Panc1 (cell line): Measurements from ENCODE around the gene CLEC4G.

Source experiments
- POLR2AphosphoS5 ChIP-seq: IDR thresholded peaks from 2 replicates; pipeline ENCODE4 v1.6.1; 2012; ENCODE audit warnings: mild to moderate bottlenecking, low read depth, low read length, moderate library complexity
- SIN3A ChIP-seq: IDR thresholded peaks from 2 replicates; pipeline ENCODE4 v1.6.1; 2012; ENCODE audit warnings: low read depth, mild to moderate bottlenecking, low read length, moderate library complexity, borderline replicate concordance; ENCODE audit not compliant: insufficient read depth
- TCF7L2 ChIP-seq: IDR thresholded peaks from 2 replicates; pipeline ENCODE4 v1.6.1; 2011; ENCODE audit warnings: mild to moderate bottlenecking, low read depth, low read length, inconsistent platforms
- TF ChIP-seq, protein P1 (sequence below): fragments of 450-650 bp; IDR thresholded peaks from 2 replicates; pipeline ENCODE4 v1.5.1; 2017; ENCODE audit warnings: mild to moderate bottlenecking
- TF ChIP-seq, protein P2 (sequence below), 2 experiments: IDR thresholded peaks; 2 replicates each; pipeline ENCODE4 v1.6.1; 2011 to 2012; ENCODE audit warnings: low read depth in 2 of 2, control low read depth in 1 of 2, low read length in 1 of 2, mild to moderate bottlenecking in 1 of 2, moderate library complexity in 1 of 2; ENCODE audit not compliant: insufficient read depth in 1 of 2

DNA sequence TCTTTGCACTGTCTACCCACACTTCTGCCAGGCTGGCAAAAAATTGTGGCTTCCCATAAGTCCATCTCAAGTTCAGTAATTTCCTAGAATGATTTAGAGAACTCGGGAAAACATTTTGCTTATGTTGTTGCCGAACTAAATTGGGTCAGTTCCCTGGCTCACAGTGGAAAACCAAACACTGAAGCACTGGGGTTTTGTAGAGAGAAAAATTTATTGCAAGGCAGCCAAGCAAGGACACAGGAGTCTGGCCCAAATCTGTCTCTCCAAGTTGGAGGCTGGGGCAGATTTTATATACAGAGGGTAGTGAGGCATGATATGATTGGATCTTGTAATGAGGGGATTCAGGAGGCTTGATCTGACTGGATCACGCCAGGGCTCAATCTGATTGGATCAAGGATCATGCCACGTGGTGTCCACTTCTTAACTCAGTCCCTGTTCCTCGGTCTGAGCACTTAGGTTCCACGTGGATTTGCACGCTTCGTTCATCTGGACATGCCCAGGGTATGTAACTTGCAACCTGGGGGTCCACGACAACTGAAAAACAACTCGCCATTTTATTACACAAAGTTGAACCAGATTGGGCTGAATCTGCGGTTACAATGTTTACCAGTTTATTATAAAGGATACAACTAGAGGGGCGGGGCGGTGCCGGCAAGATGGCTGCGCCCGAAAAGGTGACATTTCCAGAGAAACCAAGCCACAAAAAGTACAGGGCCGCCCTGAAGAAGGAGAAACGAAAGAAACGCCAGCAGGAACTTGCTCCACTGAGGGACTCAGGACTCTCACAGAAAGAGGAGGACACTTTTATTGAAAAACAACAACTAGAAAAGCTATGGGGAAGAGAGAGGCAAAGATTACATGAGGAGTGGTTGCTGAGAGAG, 8.1 kb upstream of the CLEC4G start:
- TF ChIP-seq, protein P1, sequence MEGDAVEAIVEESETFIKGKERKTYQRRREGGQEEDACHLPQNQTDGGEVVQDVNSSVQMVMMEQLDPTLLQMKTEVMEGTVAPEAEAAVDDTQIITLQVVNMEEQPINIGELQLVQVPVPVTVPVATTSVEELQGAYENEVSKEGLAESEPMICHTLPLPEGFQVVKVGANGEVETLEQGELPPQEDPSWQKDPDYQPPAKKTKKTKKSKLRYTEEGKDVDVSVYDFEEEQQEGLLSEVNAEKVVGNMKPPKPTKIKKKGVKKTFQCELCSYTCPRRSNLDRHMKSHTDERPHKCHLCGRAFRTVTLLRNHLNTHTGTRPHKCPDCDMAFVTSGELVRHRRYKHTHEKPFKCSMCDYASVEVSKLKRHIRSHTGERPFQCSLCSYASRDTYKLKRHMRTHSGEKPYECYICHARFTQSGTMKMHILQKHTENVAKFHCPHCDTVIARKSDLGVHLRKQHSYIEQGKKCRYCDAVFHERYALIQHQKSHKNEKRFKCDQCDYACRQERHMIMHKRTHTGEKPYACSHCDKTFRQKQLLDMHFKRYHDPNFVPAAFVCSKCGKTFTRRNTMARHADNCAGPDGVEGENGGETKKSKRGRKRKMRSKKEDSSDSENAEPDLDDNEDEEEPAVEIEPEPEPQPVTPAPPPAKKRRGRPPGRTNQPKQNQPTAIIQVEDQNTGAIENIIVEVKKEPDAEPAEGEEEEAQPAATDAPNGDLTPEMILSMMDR: no peak
- TF ChIP-seq SIN3A: no peak
- TF ChIP-seq TCF7L2: no peak
- TF ChIP-seq, protein P2, sequence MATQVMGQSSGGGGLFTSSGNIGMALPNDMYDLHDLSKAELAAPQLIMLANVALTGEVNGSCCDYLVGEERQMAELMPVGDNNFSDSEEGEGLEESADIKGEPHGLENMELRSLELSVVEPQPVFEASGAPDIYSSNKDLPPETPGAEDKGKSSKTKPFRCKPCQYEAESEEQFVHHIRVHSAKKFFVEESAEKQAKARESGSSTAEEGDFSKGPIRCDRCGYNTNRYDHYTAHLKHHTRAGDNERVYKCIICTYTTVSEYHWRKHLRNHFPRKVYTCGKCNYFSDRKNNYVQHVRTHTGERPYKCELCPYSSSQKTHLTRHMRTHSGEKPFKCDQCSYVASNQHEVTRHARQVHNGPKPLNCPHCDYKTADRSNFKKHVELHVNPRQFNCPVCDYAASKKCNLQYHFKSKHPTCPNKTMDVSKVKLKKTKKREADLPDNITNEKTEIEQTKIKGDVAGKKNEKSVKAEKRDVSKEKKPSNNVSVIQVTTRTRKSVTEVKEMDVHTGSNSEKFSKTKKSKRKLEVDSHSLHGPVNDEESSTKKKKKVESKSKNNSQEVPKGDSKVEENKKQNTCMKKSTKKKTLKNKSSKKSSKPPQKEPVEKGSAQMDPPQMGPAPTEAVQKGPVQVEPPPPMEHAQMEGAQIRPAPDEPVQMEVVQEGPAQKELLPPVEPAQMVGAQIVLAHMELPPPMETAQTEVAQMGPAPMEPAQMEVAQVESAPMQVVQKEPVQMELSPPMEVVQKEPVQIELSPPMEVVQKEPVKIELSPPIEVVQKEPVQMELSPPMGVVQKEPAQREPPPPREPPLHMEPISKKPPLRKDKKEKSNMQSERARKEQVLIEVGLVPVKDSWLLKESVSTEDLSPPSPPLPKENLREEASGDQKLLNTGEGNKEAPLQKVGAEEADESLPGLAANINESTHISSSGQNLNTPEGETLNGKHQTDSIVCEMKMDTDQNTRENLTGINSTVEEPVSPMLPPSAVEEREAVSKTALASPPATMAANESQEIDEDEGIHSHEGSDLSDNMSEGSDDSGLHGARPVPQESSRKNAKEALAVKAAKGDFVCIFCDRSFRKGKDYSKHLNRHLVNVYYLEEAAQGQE (IDR thresholded peaks at IDR 0.05; ENCODE audit: insufficient read depth in 1 of 2, low read depth in 2 of 2, low read length in 1 of 2): no peak
- no peak for TF ChIP-seq POLR2AphosphoS5
